Activated CD8-positive, alpha-beta memory T cell treated with anti-CD3 and anti-CD28 coated beads for 36 hours (primary cell): ENCODE measurements around the gene PLA2G15. TPM values are rescaled to one million over a fixed set of nuclear protein-coding genes. Genes with fewer than 3 reads are reported as not detected.
"Not testable (repeated sequence)": the region's sequence is repeated elsewhere in the genome, so short reads cannot be mapped to it uniquely, and the experiment has no call there.

ENCODE experiments used
- CTCF ChIA-PET: fragments of 350-600 bp; sonication (Branson Sonifier 250); formaldehyde crosslinking; loops from one replicate; lab custom pipeline; 2021; ENCODE audit warnings: antibody characterized with exemption; lab: Charles Lee
- POLR2A ChIA-PET: fragments of 350-600 bp; sonication (Branson Sonifier 250); formaldehyde crosslinking; loops from one replicate; lab custom pipeline; 2021; ENCODE audit warnings: antibody characterized with exemption; lab: Charles Lee
- total RNA-seq, 2 experiments: library from RNA; stranded (reverse); gene quantifications; one replicate each; pipeline ENCODE4 v1.2.3, GENCODE V29; 2021

PLA2G15 gene
- total RNA-seq, 2 experiments from 2014 or later = 9.3 to 9.5 TPM

- ChIA-PET POLR2A (no interaction called here), CTCF (interaction anchor here (1.3 kb wide), 1 partner anchor 20 kb away, joined by 5 read pairs; no protein-coding TSS in a partner anchor)
Observed at GRCh38 chr16:68281368-68282063, 36.3 kb downstream of the PLA2G15 start.

DNA sequence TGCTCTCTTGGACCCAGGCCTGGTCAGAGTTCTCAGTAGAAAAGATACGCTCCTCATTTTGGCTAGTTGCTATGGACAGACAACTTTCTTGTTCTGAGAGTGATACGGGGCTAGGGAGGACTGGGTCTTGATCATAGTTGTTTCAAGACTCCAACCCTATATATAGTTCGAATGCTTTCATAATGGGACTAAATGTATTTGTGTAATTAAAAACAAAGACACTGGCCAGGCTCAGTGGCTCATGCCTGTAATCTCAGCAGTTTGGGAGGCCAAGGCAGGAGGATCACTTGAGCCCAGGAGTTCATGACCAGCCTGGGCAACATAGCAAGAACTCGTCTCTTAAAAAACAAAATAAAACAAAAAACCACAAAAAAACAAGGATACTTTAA is 36.9 kb downstream of the PLA2G15 start:
- ChIA-PET POLR2A (no interaction called here), CTCF (no interaction called here)

- CTCF ChIA-PET = interaction anchor here (1.2 to 4.0 kb wide), 3 partner anchors 19 to 28 kb away, joined by 3 to 14 read pairs (median 6); partner anchors contain the start of gene SLC7A6
- POLR2A ChIA-PET = interaction anchor here (0.6 to 1.4 kb wide), 4 partner anchors 9 to 27 kb away, joined by 3 to 4 read pairs (median 3); partner anchors contain the start of genes PRMT7 and SLC7A6OS
Observed at GRCh38 chr16:68283346-68283745, 38.2 kb downstream of the PLA2G15 start.

GRCh38 chr16:68283801-68284598 is 38.8 kb downstream of the PLA2G15 start:
- POLR2A ChIA-PET = interaction anchor here (0.6 to 2.0 kb wide), 5 partner anchors 9 to 27 kb away, joined by 3 to 18 read pairs (median 3); partner anchors contain the start of genes PRMT7, SLC7A6 and SLC7A6OS

DNA sequence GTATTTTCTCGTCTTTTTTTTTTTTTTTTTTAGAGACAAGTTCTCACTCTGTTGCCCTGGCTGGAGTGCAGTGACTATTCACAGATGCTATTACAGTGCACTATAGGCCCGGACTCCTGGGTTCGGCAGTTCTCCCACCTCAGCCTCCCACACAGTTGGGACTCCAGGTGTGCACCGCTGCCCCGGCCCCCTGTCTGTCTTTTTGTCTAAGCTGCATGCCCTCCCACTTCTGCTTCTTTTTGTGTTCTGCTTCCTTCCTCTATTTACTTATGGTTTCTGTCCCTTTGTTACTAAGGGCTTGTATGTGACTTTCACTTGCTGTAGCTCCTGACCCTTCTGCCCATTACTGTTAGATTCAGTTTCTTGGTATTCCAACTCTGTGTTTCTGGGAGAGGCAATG is 39.7 kb downstream of the PLA2G15 start:
- ChIA-PET POLR2A (interaction anchor here (0.5 to 2.0 kb wide), 4 partner anchors 8 to 84 kb away, joined by 3 to 18 read pairs (median 3); partner anchors contain the start of genes PRMT7, SLC7A6 and SLC7A6OS), CTCF (interaction anchor here (1.0 to 4.0 kb wide), 5 partner anchors 21 to 71 kb away, joined by 3 to 14 read pairs (median 4); partner anchors contain the start of genes PLA2G15, PRMT7, SLC7A6 and SLC7A6OS)

More at GRCh38 chr16:68283801-68284598, 38.8 kb downstream of the PLA2G15 start:
- CTCF ChIA-PET = interaction anchor here (1.2 to 4.0 kb wide), 3 partner anchors 20 to 27 kb away, joined by 3 to 14 read pairs (median 6); partner anchors contain the start of gene SLC7A6

DNA sequence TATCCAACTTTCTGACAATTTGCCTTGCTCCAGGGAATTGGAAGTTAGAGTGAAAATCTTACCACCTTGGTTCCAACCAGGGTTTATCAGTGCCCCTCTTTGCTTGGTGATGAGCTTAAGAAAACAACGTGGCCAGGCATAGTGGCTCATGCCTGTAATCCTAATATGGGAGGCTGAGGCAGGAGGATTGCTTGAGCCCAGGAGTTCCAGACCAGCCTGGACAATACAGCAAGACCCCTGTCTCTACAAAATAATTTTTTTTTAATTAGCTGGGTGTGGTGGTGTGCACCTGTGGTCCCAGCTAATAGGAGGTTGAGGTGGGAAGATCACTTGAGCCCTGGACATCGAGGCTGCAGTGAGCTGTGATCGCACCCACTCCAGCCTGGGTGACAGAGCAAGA is 40.5 kb downstream of the PLA2G15 start:
- POLR2A ChIA-PET = interaction anchor here (0.6 to 2.0 kb wide), 3 partner anchors 9 to 280 kb away, joined by 3 to 18 read pairs (median 6); partner anchors contain the start of gene SLC7A6
- CTCF ChIA-PET = interaction anchor here (0.7 to 4.0 kb wide), 10 partner anchors 10 to 1048 kb away, joined by 3 to 14 read pairs (median 4); partner anchors contain the start of genes PLA2G15, PRMT7, SLC7A6 and SLC7A6OS

GRCh38 chr16:68286153-68287074 is 41.2 kb downstream of the PLA2G15 start:
- ChIA-PET CTCF (interaction anchor here (0.7 to 4.0 kb wide), 9 partner anchors 11 to 470 kb away, joined by 3 to 14 read pairs (median 4); partner anchors contain the start of genes PLA2G15 and SLC7A6), POLR2A (interaction anchor here (0.7 kb wide), 1 partner anchor 198 kb away, joined by 10 read pairs; no protein-coding TSS in a partner anchor)

GRCh38 chr16:68287276-68288251 is 42.4 kb downstream of the PLA2G15 start:
- POLR2A ChIA-PET = interaction anchor here (0.7 kb wide), 1 partner anchor 199 kb away, joined by 10 read pairs; no protein-coding TSS in a partner anchor

GRCh38 chr16:68288252-68288650 is 43.1 kb downstream of the PLA2G15 start:
- CTCF ChIA-PET = interaction anchor here (1.0 to 3.8 kb wide), 6 partner anchors 12 to 39 kb away, joined by 3 to 24 read pairs (median 6); partner anchors contain the start of genes PRMT7, SLC7A6 and SLC7A6OS
- POLR2A ChIA-PET = no interaction called here

More at GRCh38 chr16:68287276-68288251, 42.4 kb downstream of the PLA2G15 start:
- CTCF ChIA-PET = interaction anchor here (1.0 to 4.0 kb wide), 9 partner anchors 13 to 39 kb away, joined by 3 to 24 read pairs (median 5); partner anchors contain the start of genes PRMT7, SLC7A6 and SLC7A6OS

- POLR2A ChIA-PET = not testable (repeated sequence)
Observed at GRCh38 chr16:68288796-68289195, 43.6 kb downstream of the PLA2G15 start.

DNA sequence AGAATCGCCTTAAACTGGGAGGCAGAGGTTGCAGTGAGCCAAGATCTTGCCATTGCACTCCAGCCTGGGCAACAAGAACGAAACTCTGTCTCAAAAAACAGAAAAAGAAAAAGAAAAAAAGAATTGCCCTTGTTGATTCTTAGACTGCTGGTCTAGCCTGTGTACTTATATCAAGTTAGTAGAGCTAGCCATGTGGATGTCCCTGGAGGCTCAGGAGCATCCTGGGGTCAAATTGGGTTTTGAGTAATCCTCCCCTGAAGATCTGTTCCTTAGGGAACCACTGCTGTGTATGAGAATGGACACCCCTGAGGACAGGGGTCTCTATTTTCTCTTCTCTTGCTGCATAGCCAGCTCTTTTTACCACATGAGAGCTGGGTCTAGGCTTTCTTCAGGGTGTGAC is 44.0 kb downstream of the PLA2G15 start:
- POLR2A ChIA-PET = interaction anchor here (1.3 kb wide), 1 partner anchor 22 kb away, joined by 5 read pairs; the partner anchor contains the start of genes PRMT7 and SLC7A6OS
- CTCF ChIA-PET = interaction anchor here (0.7 to 3.8 kb wide), 10 partner anchors 9 to 496 kb away, joined by 3 to 24 read pairs (median 6); partner anchors contain the start of genes NFATC3, PRMT7, SLC7A6 and SLC7A6OS

More at GRCh38 chr16:68288796-68289195, 43.6 kb downstream of the PLA2G15 start:
- CTCF ChIA-PET = interaction anchor here (0.7 to 3.8 kb wide), 7 partner anchors 9 to 496 kb away, joined by 4 to 24 read pairs (median 6); partner anchors contain the start of gene SLC7A6

GRCh38 chr16:68289621-68290329 is 44.6 kb downstream of the PLA2G15 start:
- CTCF ChIA-PET = interaction anchor here (1.0 to 3.8 kb wide), 9 partner anchors 10 to 205 kb away, joined by 3 to 24 read pairs (median 6); partner anchors contain the start of genes NFATC3, PRMT7, SLC7A6 and SLC7A6OS

DNA sequence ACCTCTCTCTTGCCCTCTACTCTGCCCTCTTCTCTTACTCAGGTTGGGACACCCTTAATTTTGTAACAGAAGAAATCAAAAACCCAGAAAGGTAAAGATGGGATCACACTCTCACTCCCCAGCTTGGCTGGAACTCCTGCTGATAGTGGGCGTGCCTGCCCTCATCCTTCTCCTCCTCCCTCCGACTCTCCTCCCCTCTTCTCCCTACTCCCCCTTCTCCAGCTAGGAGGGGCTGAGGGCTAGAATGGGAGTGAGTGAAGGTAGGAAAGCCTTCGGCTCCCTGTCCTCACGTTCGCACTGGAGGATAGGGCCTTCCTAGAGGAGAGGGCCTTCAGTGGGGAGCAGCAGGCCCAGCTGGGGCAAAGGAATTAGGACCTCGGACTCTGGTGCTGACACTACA is 45.3 kb downstream of the PLA2G15 start:
- POLR2A ChIA-PET = interaction anchor here (0.5 to 1.4 kb wide), 4 partner anchors 13 to 27 kb away, joined by 3 to 5 read pairs (median 4); partner anchors contain the start of genes PRMT7, SLC7A6 and SLC7A6OS
- CTCF ChIA-PET = interaction anchor here (1.0 to 3.8 kb wide), 9 partner anchors 10 to 206 kb away, joined by 3 to 24 read pairs (median 6); partner anchors contain the start of genes NFATC3 and SLC7A6

More at GRCh38 chr16:68289621-68290329, 44.6 kb downstream of the PLA2G15 start:
- POLR2A ChIA-PET = interaction anchor here (0.5 to 1.3 kb wide), 3 partner anchors 14 to 245 kb away, joined by 4 to 7 read pairs (median 5); partner anchors contain the start of genes PRMT7 and SLC7A6OS

- ChIA-PET POLR2A (interaction anchor here (0.5 to 1.4 kb wide), 3 partner anchors 17 to 53 kb away, joined by 3 to 4 read pairs (median 3); partner anchors contain the start of gene SLC7A6), CTCF (interaction anchor here (0.8 to 3.8 kb wide), 4 partner anchors 9 to 31 kb away, joined by 3 to 24 read pairs (median 3); no protein-coding TSS in a partner anchor)
Observed at GRCh38 chr16:68291227-68291626, 46.1 kb downstream of the PLA2G15 start.
